HepG2 (cell line): ENCODE results near the gene SDC1. TPM values are rescaled to one million over a fixed set of nuclear protein-coding genes. Genes with fewer than 3 reads are reported as not detected.

Experiments
- HNF1B ChIP-seq: sonication (generic); formaldehyde crosslinking; IDR thresholded peaks from 2 replicates; pipeline ENCODE4 v1.5.1; 2020; ENCODE audit warnings: mild to moderate bottlenecking, moderate library complexity, missing genetic modification reagents
- HOMEZ ChIP-seq: IDR thresholded peaks from 2 replicates; pipeline ENCODE4 v1.6.1; 2016; ENCODE audit warnings: low read depth
- MZF1 ChIP-seq: sonication (generic); formaldehyde crosslinking; IDR thresholded peaks from 2 replicates; pipeline ENCODE4 v1.8.1; 2023; ENCODE audit warnings: mild to moderate bottlenecking, missing genetic modification reagents, borderline replicate concordance
- POLR2AphosphoS5 ChIP-seq: IDR thresholded peaks from 2 replicates; pipeline ENCODE4 v1.6.1; 2012; ENCODE audit warnings: low read depth, low read length
- SNAPC2 ChIP-seq: sonication (generic); formaldehyde crosslinking; IDR thresholded peaks from 2 replicates; pipeline ENCODE4 v1.8.1; 2022; ENCODE audit warnings: mild to moderate bottlenecking, missing genetic modification reagents
- TBL1XR1 ChIP-seq: fragments of 150-350 bp; IDR thresholded peaks from 2 replicates; pipeline ENCODE4 v1.6.1; 2014; ENCODE audit warnings: borderline replicate concordance, low read length; ENCODE audit not compliant: partially characterized antibody
- ZNF281 ChIP-seq: sonication (generic); formaldehyde crosslinking; IDR thresholded peaks from 2 replicates; pipeline ENCODE4 v1.4.0; 2020; ENCODE audit warnings: missing genetic modification reagents, borderline replicate concordance
- ZNF431 ChIP-seq: sonication (generic); formaldehyde crosslinking; IDR thresholded peaks from 2 replicates; pipeline ENCODE4 v1.9.0; 2022; ENCODE audit warnings: missing genetic modification reagents, low read depth, mild to moderate bottlenecking, borderline replicate concordance
- polyA plus RNA-seq, 8 experiments: library from polyadenylated mRNA; depleted of rRNA in 3 of 8; stranded (reverse) in 7 of 8; unstranded in 1 of 8; fragments of >200 nt; fragmentation: Illumina TruSeq in 4 of 8; extraction: Trizol in 4 of 8; gene quantifications; 2 replicates each; pipeline versions ENCODE4 v1.2.1 to v1.2.3, GENCODE V29; 2011 to 2016; ENCODE audit warnings: low read depth in 4 of 8, missing spikeins in 1 of 8, mixed read lengths in 1 of 8; ENCODE audit not compliant: insufficient read depth in 1 of 8
- total RNA-seq, 5 experiments: library from RNA; depleted of rRNA; stranded (reverse); fragments of >200 nt; fragmentation: Illumina TruSeq; extraction: Trizol; gene quantifications; 2 replicates each; pipeline ENCODE4 v1.2.3, GENCODE V29; 2016; ENCODE audit warnings: low read depth in 1 of 5
- TF ChIP-seq, protein P1 (sequence below), 2 experiments: fragments of 450-650 bp in 1 of 2; sonication (generic) in 1 of 2; formaldehyde crosslinking in 1 of 2; IDR thresholded peaks; 2 replicates each; pipeline versions ENCODE4 v1.6.1 to v1.8.0; 2016 to 2022; ENCODE audit warnings: antibody characterized with exemption in 1 of 2, mild to moderate bottlenecking in 1 of 2, missing genetic modification reagents in 1 of 2
- TF ChIP-seq, protein P2 (sequence below): sonication (generic); formaldehyde crosslinking; IDR thresholded peaks from 2 replicates; pipeline ENCODE4 v1.5.0; 2020; ENCODE audit warnings: missing genetic modification reagents

Gene SDC1
- total and polyA plus RNA-seq, 2 of the 13 experiments (the other 11 are each of a cell fraction or from before 2014, with no cell fraction given) = 108 to 119 TPM

DNA sequence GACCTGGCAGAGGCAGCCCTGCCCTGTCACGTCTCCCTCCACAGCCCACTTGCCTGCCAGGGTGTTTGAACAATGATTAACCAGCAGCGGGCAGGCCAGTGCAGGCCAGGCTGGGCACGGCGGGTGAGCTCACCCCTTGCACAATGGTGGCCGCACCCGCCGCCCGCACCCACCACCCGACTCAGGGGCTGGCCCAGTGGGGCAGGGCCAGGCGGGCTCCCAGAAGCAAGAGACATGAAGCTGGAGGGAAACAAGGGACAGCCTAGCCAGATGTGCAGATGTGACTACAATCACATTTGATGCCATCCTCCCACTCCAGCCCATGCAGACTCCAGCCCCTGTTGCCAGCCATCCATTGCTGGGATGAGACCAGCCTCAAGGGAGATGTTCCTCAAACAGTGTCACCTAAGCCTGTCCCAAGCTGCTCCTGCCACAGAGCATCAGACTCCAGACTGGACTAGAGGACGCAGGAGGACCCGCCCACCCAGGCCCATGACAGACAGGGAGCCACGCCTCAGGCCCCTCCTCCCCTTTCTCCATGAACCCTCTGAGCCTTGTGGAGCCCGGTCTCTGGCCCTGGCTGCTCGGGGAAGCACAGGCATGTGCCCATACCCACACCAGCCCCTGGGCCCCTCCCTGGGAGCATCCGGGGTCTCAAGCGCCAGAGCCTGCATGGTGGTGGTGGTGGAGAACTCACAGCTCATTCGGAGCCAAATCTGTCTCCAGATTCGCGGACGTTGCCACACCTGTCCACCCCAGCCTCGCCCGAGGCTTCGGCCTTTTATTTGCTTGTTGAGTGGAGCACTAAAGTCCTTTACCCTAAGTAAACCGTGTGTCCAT, 45.0 kb downstream of the SDC1 start (continued):
- TF ChIP-seq ZNF281 (CRISPR knock-in tag) = peak; percentile 27; the same call in 1 of the 2 replicates
- TF ChIP-seq, protein P1, sequence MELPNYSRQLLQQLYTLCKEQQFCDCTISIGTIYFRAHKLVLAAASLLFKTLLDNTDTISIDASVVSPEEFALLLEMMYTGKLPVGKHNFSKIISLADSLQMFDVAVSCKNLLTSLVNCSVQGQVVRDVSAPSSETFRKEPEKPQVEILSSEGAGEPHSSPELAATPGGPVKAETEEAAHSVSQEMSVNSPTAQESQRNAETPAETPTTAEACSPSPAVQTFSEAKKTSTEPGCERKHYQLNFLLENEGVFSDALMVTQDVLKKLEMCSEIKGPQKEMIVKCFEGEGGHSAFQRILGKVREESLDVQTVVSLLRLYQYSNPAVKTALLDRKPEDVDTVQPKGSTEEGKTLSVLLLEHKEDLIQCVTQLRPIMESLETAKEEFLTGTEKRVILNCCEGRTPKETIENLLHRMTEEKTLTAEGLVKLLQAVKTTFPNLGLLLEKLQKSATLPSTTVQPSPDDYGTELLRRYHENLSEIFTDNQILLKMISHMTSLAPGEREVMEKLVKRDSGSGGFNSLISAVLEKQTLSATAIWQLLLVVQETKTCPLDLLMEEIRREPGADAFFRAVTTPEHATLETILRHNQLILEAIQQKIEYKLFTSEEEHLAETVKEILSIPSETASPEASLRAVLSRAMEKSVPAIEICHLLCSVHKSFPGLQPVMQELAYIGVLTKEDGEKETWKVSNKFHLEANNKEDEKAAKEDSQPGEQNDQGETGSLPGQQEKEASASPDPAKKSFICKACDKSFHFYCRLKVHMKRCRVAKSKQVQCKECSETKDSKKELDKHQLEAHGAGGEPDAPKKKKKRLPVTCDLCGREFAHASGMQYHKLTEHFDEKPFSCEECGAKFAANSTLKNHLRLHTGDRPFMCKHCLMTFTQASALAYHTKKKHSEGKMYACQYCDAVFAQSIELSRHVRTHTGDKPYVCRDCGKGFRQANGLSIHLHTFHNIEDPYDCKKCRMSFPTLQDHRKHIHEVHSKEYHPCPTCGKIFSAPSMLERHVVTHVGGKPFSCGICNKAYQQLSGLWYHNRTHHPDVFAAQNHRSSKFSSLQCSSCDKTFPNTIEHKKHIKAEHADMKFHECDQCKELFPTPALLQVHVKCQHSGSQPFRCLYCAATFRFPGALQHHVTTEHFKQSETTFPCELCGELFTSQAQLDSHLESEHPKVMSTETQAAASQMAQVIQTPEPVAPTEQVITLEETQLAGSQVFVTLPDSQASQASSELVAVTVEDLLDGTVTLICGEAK (IDR thresholded peaks at IDR 0.05) = no peak
- TF ChIP-seq, protein P1 (CRISPR knock-in tag; IDR thresholded peaks at IDR 0.05) = peak; percentile 82; the same call in 1 of the 2 replicates
- TF ChIP-seq, protein P2, sequence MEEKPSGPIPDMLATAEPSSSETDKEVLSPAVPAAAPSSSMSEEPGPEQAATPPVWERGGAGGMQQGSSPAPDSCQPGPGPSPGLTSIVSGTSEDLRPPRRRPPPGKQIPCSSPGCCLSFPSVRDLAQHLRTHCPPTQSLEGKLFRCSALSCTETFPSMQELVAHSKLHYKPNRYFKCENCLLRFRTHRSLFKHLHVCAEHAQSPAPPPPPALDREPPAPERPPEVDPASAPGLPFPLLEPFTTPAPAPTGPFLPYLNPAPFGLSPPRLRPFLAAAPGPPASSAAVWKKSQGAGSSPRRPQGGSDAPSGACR (CRISPR knock-in tag) = peak; percentile 1; the same call in 1 of the 2 replicates
- TF ChIP-seq HOMEZ (CRISPR knock-in tag) = peak; percentile 2; the same call in 1 of the 2 replicates
- TF ChIP-seq SNAPC2 (CRISPR knock-in tag) = peak; percentile 95
- TF ChIP-seq MZF1 = no peak
- no peak for TF ChIP-seq TBL1XR1
- TF ChIP-seq ZNF431 (CRISPR knock-in tag) = 0 out of 2 replicates have a peak, but pooled peaks have one; percentile 35
- peak; percentile 91 for TF ChIP-seq HNF1B (CRISPR knock-in tag)
- peak; percentile 75; the same call in 1 of the 2 replicates for TF ChIP-seq POLR2AphosphoS5
